ENCODE data around the gene OGDH.

DNA sequence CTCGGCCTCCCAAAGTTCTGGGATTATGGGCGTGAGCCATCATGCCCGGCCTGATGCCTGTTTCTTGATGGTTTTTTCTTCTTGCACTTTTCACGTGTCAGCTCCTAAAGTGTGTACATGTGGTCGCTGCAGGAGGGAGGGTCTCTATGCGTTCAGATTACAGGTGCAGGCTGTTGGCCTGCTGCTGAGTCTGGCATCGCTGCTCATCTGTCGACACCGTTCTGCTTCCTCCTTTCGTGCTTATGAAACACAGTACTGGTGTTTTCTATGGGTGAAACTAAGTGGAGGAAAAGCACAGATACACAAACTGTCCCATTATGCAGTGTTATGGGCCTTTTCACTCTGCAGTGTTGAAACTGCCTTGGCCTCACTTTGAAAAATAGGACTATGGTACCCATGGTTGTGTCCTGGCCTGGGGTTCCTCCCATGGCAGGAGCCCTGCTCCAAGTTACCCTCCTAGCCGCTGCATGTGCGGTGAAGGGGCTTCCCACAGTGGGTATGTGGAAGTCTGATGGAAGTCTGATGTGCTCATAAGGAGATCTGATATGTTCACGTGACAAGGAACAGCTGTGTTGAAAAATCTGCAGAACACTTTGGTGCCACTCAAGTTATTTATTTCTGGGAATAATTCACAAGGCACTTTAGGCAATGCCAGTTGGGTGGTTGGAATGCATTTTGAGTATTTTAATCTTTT lies 23.5 kb downstream of the OGDH start:
- TF ChIP-seq, protein P1, sequence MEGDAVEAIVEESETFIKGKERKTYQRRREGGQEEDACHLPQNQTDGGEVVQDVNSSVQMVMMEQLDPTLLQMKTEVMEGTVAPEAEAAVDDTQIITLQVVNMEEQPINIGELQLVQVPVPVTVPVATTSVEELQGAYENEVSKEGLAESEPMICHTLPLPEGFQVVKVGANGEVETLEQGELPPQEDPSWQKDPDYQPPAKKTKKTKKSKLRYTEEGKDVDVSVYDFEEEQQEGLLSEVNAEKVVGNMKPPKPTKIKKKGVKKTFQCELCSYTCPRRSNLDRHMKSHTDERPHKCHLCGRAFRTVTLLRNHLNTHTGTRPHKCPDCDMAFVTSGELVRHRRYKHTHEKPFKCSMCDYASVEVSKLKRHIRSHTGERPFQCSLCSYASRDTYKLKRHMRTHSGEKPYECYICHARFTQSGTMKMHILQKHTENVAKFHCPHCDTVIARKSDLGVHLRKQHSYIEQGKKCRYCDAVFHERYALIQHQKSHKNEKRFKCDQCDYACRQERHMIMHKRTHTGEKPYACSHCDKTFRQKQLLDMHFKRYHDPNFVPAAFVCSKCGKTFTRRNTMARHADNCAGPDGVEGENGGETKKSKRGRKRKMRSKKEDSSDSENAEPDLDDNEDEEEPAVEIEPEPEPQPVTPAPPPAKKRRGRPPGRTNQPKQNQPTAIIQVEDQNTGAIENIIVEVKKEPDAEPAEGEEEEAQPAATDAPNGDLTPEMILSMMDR (IDR thresholded peaks at IDR 0.05; ENCODE audit: insufficient read depth, low read depth, low read length) = no peak
- TF ChIP-seq EZH2 (IDR thresholded peaks at IDR 0.05; ENCODE audit: insufficient read depth, low read length) = no peak
